ENCODE measurements around the gene UBE2E3.
A peak's percentile ranks its signal among the peaks of the same experiment; 100 is the strongest.

UBE2E3 gene

DNA sequence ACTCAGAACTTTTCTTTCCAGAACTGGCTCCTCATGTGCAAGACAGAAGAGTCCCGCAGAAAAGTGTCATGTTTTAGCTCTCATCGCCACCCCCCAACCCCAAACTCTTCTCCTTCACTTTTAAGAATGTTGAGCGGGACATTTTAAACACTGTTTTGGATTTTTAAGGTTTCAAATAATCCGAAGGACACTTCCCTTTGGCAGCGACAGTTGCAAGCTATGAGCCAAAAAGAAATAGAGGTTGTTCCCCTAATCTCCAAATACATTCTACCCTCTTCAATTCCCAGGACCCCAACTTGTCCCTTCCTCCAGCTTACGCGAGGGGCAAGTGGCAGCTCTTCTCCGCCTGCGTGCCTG is 678 bp upstream of the UBE2E3 start:
- DNase-seq = no peak

DNA sequence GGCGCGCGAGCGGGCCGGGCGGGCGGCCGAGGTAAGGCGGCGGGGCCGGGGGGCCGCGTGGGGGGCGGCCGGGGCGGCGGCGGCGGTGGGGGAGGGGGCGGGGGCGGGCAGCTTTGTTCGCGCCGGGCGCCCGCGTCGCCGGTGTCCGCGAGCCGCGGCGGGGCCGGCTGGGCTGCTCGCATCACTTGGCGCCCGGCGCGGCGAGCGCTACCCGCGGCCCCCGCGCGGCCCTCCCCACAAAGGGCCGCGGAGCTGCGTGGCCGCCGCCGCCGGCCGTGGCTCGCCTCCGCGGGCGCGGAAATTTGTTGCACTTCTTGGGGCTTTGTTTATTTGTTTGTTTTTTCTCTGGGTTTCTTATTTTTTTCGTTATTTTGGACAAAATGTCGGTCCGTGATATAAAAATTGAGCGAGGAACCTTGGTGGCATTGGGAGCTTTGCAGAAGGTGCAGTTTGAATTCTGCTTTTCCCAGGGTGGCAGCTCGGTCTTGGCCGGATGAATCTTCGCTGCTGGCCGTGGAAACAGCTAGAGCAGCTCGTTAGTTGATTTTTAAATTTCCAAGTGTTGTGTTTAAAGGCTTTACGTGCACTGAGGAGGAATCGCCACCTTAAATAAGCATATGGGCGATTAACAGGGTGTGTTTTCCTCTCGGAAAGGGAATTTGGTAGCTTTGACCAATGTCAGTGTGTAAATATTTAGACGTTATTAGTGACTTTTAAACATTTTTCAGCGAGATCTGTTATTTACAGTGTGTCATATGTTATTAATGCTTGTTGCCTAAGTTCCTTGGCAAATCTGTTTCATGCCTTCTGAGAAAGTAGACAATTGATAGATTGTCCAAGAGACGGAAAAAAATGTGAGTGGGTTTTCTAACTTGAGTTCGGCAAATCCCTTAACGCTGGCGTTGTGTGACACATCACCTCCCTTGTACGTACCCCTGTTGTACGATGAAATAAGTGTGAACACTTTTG is 822 bp downstream of the UBE2E3 start:
- DNase-seq = peak; percentile 23

DNA sequence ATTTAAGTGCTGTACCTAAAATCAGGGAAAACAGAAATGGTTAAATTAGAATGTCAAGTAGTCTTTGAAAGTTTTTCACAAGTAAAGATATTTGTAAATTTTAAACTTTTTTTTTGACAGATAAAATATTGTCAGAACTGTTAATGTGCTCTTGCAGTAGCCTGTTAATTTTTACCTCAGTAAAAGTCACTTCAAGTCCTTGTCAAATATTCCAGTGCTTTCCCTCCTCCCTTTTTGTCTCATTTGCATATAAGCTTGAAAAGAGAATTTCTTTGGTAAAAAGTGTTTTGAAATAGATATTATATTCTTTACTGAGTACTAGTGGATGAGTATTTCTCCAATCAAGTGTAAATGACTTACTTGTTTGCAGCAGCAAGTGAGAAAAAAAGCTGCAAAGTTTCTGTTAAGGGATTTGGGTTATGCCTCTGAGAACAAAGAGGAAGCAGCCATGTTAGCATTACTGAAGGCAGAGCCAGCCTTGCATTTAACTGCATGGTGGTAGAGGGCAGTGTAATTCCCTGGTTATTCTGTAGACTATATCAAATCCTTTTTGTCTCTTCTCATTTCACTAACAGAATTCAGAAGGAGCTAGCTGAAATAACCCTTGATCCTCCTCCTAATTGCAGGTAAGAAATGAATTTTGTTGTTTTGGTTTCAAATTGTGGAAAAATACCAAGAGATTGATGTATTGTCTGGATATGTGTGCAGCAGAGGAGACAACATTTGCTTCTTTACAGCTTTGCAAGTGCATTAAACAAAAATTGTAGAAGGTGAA is 3.2 kb downstream of the UBE2E3 start:
- DNase-seq = peak; percentile 53

DNA sequence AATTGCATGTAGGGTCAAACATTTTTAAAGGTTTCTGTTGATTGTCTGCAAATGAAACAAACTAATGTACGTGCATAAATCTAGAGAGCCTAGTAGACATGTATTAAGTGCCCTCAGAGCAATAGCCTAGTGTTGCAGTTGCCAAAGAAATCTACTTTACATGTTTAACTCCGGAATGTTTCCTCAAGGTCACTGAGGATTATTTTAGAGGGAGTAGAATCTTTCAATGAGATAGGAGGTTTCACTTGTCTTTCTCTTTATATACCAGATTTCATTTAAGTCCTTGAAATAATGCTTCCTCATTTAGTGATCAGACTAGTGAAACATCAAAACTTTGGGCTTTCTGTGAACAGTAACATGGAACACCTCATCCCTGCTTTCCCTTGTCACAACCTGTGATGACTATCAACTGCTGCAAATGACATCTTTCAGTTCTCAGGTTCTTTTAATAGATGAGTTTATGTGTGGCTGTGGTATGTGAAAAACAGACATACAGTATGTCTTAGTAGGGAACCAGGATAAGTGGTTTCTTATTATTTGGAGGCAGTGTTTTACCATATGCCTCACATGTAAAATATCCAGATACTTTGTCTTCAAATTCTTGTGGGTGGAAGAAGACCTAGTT is 5.5 kb downstream of the UBE2E3 start:
- DNase-seq = no peak

DNA sequence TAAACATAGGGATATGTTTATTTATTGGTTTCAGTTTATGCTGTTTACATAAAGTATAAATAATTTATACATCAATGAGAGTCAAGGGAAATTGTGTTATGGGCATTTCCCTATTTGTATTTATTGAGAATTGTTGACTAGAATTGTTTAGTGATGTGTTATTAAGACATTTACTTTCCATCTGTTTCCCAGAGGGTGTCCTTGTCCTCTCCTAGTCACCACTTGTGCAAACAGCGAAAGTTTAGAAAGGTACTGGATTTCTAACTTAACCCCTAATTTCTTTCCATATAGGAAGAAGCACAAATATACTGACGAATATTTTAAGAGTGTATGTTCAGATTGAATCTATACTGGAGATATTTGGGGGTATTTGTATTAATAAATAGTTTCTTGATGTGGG is 6.7 kb downstream of the UBE2E3 start:
- no peak for DNase-seq

DNA sequence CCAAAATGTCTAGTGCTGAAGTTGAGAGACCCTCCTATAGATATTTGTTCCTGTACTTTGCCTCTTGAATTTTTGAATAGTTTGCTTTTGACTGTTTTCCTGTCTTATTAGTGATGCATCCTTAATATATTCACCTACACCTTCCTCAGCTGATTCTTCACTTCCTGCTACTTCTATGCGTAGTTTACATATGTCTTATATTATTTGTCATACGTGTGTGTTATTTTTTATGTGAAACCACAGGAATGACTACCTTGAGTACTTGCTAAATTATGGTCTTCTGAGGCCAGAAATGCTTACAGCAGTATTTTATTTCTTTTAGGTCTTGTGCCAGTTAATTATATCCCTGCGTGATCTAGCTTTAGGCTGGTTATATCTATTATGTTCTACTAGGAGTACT is 9.9 kb downstream of the UBE2E3 start:
- DNase-seq = no peak

DNA sequence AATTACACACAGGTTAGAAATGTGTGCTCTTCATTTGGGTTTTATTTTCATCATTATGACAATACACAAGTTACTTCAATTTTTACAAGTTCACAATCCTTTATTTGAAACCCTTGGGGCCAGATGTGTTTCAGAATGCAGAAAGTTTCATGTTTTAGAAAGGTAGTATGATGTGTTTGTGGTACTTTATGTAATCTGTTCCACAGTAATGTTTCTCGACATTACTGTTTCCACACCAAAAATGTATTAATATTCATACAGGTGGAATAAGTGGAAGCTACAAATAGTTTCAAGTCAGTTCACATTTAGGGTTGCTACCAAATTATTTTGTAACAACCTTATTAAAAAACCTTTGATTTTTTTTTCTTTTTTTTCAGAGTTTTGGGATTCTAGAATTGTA is 10.4 kb downstream of the UBE2E3 start:
- DNase-seq = no peak

DNA sequence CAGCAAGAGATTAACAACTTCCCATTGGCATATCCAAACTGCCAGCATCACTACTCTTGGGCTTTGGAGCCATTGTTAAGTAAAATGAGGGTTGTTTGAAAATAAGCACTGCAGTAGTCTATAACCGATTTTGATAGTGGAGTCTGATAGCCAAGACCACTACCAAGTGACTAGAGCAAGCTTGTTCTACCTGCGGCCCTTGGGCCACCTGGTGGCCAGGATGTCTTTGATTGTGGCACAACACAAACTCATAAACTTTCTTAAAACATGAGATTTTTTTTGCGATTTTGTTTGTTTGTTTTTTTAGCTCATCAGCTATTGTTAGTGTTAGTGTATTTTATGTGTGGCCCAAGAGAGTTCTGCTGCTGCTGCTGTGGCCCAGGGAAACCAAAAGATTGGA is 11.0 kb downstream of the UBE2E3 start:
- DNase-seq = no peak

DNA sequence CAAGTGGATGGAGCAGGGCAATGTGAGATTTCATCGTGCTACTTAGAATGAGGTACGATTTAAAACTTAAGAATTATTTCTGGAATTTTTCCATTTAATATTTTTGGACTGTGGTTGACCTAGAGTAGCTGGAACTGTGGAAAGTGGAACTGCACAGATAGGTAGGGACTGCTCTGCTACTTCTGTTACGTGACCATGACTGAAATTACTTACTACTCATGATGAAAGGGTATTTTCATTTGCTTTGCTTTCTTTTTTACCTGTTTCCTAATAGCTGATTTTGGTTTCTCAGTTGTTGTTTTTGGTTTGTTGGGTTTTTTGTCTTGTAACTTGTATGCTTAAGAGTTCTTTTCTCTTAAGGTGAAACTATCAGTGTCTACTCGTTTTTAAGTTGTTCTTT is 11.4 kb downstream of the UBE2E3 start:
- DNase-seq = no peak

DNA sequence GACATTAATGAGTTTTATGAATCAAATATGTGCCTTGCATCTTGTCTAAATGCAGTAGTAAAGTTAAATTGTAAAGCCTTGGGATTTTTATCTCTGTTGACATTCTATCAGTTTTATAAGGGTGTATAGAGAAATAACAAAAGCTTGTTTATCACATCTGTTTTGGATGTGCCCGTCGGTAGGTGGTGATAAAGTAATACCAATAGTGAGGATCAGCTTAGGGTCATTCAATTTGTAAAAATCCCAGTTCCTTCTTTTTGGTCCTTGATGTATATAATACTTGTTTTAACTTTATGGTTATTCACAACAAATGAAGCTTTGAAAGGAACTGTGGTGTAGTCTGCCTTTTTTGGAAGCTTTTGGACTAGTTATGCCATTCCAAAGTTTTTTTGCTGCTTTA is 12.6 kb downstream of the UBE2E3 start:
- DNase-seq = no peak

DNA sequence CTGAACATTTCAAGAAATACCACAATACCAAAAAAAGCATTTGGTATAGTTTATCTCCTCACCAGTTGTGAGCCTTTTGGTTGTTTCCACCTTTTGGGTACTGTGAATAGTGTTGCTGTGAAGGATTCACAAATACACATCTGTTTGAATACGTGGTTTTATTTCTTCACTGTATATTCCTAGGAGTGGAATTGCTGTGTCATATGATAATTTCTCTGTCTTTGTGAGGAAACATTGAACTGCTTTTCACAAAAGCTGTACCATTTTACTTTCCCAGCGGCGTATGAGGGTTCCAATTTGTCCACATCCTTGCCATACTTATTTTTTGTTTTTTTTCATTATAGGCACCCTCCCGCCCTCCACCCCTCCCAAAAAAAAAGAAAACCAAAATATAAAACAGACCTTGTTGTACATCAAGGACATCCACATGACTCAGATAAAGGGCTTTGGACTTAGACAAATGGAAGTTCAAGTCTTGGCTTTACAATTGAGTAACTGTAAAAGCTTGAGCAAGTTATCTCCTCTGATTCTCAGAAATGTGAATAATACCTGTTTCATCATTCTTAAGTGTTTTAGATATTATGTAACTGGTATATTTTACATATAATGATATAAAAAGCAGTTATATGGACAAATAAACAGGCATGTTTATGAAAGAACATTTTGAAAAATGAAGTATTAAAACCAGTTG is 19.0 kb downstream of the UBE2E3 start:
- no peak for DNase-seq

DNA sequence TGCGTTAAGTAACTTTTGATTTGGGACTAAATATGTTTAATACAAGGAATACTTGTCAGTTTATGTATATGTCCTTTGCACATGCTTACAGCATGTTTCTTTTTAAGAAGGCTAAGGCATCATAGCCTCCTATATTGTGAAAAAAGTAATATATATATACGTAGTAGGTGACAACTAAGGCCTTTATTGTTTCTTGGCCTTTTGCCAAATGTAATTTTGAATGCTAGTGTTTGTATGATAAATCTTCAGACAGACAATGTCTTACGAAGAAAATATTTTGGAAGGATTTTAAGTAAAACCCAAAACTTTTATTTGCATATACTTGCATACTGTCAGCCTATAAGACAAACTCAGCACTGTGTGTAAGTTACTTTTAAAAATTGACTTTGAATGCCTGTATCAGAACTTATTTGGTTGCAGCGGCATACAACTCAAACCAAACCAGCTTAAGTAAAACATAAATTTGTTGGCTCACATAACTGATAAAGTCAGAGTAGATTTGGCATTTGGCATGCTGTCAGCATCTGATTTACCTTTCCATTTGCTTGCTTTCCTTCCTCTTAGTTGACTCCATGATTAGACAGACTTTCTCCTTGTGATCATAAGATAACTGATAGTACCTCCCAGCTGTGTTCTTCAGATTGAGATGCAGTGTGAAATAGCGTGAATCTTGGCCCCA is 24.4 kb downstream of the UBE2E3 start:
- DNase-seq = no peak

DNA sequence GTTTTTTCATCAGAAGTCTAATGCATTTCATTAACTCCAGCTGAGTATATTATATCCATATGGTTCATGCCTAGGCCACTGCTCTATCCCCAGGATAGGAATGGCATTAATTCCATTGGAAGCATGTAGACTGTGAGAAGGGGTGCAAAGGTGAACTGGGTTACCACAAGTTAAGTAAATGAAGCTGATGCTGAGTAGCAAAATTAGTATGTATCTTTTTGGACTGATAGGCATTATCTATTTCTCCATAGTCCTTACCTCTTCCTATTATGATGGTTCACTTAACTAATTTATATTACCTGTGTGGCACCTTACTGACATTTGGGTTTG is 24.9 kb downstream of the UBE2E3 start:
- no peak for DNase-seq

DNA sequence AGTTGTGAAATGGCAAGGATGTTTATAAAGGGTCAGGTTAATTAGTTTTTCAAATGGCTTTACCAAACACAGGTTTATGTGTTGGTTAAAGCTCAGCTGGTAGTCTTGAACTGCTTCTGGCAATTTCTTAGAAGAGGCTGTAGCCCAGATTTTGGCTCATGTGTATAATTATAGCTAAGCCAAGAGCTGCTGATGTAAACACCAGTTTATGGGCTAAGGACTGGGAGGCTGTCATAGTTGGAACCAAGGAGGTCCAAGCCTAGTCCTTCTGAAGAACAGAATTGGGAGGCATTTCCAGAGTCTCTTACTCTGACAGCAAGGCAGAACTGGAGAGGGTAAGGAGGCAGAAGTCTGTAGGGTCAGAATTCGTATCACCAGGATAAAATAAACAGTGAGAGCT is 25.4 kb downstream of the UBE2E3 start:
- no peak for DNase-seq

DNA sequence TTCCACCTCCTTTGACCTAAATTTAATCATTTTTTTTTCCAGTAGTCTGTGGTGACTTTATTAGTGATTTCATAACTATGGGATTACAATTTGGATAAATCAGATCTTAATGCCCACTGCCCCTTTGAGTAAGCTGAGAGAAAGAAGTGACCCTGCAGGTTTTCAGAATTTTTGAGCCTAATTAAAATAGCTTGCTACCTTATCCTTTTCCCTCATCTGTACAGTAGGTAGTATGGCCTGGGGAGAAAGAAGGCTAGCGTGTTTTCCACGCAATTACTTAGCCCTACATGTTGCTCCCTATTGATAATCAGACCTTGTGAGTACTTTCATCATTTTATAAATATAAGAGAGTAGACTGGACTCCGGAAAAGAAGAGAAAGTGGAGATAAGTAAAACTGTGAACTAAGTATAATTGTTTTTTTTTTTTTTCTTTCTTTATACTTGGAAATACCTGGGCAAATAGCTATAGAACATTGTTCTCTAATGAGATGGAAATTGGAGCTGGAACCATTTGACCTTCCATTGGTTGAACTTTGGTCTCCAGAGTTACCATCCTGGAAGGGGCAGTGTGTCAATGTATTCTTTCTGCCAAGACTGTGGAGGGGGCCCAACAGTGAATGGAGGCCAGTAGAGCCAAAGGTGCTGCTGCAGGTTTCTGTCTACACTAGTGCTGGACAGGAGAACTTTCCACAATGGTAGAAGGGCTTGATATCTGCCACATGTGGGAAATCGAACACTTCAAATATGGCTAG is 26.9 kb downstream of the UBE2E3 start:
- no peak for DNase-seq

DNA sequence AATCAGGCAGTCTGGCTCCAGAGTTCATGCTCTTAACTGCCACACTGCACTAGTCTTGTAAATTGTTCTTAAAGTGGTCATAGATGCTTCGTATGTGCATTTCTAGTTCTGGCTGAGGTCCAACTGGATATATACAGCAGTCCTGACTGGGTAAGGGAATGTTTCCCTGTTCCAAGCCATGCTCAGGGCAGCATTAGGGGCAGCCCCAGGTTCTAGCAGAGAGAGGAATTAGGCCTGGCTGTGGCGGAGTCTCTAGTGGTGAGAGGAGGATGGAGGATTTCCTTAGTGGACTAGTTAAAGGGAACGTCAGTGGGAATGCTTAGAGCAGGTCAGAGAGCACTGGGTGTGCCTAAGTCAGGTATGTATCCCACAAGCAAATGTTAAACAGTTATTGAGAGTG is 28.0 kb downstream of the UBE2E3 start:
- no peak for DNase-seq

DNA sequence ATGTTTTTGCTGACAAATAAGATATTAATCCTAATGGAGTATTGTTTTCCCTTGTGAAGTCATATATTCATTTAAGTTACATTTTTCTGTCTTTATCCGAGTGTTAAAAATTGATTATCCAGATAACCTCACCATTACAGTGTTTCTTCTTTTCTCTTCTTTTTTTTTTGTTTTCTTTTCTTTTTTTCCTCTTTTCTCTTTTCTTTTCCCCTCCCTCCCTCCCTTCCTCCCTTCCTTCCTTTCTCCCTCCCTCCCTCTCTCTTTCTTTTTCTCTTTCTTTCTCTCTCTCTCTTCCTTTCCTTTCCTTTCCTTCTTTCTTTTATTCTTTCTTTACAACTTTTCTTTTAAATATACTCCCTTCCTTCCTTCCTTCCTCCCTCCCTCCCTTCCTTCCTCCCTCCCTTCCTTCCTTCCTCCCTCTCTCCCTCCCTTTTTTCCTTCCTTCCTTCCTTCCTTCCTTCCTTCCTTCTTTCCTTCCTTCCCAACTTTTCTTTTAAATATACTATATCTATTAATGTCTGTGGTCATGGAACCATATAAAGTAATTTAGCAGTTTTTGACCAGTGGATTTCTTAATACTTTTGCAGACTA is 40.9 kb downstream of the UBE2E3 start:
- no peak for DNase-seq

DNA sequence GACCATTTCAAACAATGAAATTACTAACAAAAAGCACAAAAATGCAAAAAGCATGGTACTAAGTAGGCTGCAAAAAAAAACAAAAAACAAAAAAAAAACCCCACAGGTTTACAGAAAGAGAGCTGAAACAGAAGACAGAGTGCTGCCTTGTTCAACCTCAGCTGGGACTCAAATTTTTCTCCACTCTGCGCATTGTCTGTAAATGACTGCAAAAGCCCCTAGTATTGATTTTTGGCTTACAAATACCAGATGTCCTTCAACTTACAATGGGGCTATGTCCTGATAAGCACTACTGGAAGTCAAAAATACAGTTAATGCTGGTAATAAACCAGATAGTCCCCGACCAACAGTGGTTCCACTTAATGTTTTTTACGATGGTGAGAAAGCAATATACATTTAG is 42.2 kb downstream of the UBE2E3 start:
- DNase-seq = no peak

DNA sequence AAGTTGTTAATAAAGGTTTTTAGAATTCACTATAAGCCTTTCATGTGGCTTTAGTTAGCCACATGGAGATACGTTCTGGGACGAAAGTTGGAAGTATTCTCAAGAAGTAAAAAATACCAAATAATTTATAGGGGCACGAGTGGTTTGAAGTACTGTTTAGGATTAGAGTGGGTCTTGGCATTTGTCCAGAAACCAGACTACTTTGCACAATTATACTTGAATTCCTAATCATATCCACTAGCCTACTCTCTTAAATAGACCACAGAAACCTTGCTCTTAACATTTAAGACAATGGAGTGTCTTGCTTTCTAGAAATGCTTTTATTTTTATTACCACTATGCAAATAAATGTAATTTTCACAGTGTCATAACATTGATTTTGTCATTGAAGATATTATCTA is 44.6 kb downstream of the UBE2E3 start:
- DNase-seq = no peak

DNA sequence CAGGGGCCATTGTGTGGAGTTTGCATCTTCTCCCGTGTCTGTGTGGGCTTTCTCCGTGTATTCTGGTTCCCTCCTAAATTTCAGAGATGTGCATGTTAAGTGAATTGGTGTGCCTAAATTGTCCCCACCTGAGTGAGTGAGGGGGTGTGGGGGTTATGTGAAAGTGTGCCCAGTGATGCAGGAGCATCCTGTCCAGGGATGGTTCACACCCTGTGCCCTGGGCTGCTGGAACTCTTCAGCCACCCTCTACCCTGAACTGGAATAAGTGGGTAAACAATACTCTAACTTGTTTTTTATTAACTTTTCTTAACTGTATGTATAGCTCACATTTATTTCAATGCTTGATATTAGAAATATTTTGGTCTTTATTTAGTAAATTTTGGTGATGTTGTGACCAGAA is 56.0 kb downstream of the UBE2E3 start:
- DNase-seq = no peak

DNA sequence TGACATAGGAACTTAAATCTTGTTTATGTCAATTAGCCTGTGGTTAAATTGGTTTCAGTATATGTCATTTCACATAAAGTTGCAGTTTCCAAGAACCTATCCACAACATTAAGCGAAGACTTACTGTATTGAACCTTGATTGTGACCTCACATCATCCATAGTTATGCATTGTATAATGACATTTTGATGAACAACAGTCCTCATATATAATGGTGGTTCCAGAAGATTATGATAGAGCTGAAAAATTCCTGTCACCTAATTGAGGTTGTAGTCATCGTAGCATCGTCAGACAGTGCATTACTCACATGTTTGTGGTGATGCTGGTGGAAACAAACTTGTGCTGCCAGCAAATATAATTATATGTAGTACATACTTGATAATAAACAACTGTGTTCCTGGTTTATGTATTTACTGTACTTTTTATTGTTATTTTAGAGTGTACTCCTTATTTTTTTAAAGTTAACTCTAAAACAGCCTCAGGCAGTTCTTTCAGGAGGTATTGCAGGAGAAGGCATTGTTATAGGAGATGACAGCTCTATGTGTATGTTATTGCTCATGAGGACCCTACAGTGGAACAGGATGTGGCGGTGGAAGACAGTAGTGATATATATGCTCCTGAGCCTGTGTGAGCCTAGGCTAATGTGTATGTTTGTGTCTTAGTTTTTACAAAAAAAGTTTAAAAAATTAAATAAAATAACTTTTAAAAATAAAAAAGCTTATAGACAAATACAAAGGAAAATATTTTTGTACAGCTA is 56.6 kb downstream of the UBE2E3 start:
- DNase-seq = no peak
